Measurements from ENCODE around the gene TMEM127.
"Not testable (repeated sequence)": the region's sequence is repeated elsewhere in the genome, so short reads cannot be mapped to it uniquely, and the experiment has no call there.

TMEM127 gene

GRCh38 chr2:96264086-96264485, 1.7 kb downstream of the TMEM127 start:
- DNase-seq (ENCODE audit: low spot score) = peak; percentile 38

GRCh38 chr2:96262306-96262705, 3.5 kb downstream of the TMEM127 start:
- DNase-seq (ENCODE audit: low spot score) = no peak

- DNase-seq (ENCODE audit: low spot score) = no peak
Measured at GRCh38 chr2:96261328-96262003, 4.3 kb downstream of the TMEM127 start.

- DNase-seq (ENCODE audit: low spot score) = peak; percentile 94
Measured at GRCh38 chr2:96260387-96261260, 5.2 kb downstream of the TMEM127 start.

- no peak for DNase-seq (ENCODE audit: low spot score)
Measured at GRCh38 chr2:96259497-96259921, 6.3 kb downstream of the TMEM127 start.

- no peak for DNase-seq (ENCODE audit: low spot score)
Measured at GRCh38 chr2:96258166-96259022, 7.4 kb downstream of the TMEM127 start.

- DNase-seq (ENCODE audit: low spot score) = not testable (repeated sequence)
Measured at GRCh38 chr2:96257744-96258143, 8.1 kb downstream of the TMEM127 start.

- DNase-seq (ENCODE audit: low spot score) = no peak
Measured at GRCh38 chr2:96256611-96257113, 9.1 kb downstream of the TMEM127 start.

GRCh38 chr2:96254571-96254970, 11.2 kb downstream of the TMEM127 start:
- no peak for DNase-seq (ENCODE audit: low spot score)

GRCh38 chr2:96253006-96253405, 12.8 kb downstream of the TMEM127 start:
- no peak for DNase-seq (ENCODE audit: low spot score)

- DNase-seq (ENCODE audit: low spot score) = no peak
Measured at GRCh38 chr2:96252526-96252925, 13.3 kb downstream of the TMEM127 start.

GRCh38 chr2:96251721-96252292, 14.0 kb downstream of the TMEM127 start:
- DNase-seq (ENCODE audit: low spot score) = peak; percentile 96

GRCh38 chr2:96250188-96250587, 15.6 kb downstream of the TMEM127 start:
- no peak for DNase-seq (ENCODE audit: low spot score)

GRCh38 chr2:96249654-96250053, 16.1 kb downstream of the TMEM127 start:
- no peak for DNase-seq (ENCODE audit: low spot score)

GRCh38 chr2:96248624-96249023, 17.2 kb downstream of the TMEM127 start:
- no peak for DNase-seq (ENCODE audit: low spot score)

- no peak for DNase-seq (ENCODE audit: low spot score)
Measured at GRCh38 chr2:96247896-96248295, 17.9 kb downstream of the TMEM127 start.

GRCh38 chr2:96247009-96247408, 18.8 kb downstream of the TMEM127 start:
- DNase-seq (ENCODE audit: low spot score) = no peak

GRCh38 chr2:96245609-96246390, 20.0 kb downstream of the TMEM127 start:
- DNase-seq (ENCODE audit: low spot score) = no peak

- no peak for DNase-seq (ENCODE audit: low spot score)
Measured at GRCh38 chr2:96243843-96244242, 22.0 kb downstream of the TMEM127 start.

- no peak for DNase-seq (ENCODE audit: low spot score)
Measured at GRCh38 chr2:96241900-96242611, 23.7 kb downstream of the TMEM127 start.
